Glutamatergic neuron (in vitro differentiated cells): ENCODE results near the gene ACAP2. TPM values are rescaled to one million over a fixed set of nuclear protein-coding genes. Genes with fewer than 3 reads are reported as not detected.

Source experiments
- DNase-seq: peaks from one replicate; pipeline ENCODE4 v3.0.0; 2022
- H3K27ac Mint-ChIP-seq: one replicate; pipeline ENCODE4 v1.8.0; 2020; ENCODE audit warnings: mild to moderate bottlenecking, mixed read lengths, inconsistent platforms; ENCODE audit not compliant: unreplicated experiment
- H3K27me3 Mint-ChIP-seq: one replicate; pipeline ENCODE4 v1.8.0; 2020; ENCODE audit warnings: mild to moderate bottlenecking, moderate library complexity, mixed read lengths, inconsistent platforms; ENCODE audit not compliant: unreplicated experiment
- H3K36me3 Mint-ChIP-seq: one replicate; pipeline ENCODE4 v1.8.0; 2020; ENCODE audit warnings: mild to moderate bottlenecking, mixed read lengths, inconsistent platforms; ENCODE audit not compliant: unreplicated experiment
- H3K4me1 Mint-ChIP-seq: one replicate; pipeline ENCODE4 v1.8.0; 2020; ENCODE audit warnings: mild to moderate bottlenecking, low read depth, mixed read lengths, inconsistent platforms; ENCODE audit not compliant: unreplicated experiment
- H3K4me3 Mint-ChIP-seq: one replicate; pipeline ENCODE4 v1.8.0; 2020; ENCODE audit warnings: mild to moderate bottlenecking, mixed read lengths, inconsistent platforms; ENCODE audit not compliant: unreplicated experiment
- H3K9me3 Mint-ChIP-seq: one replicate; pipeline ENCODE4 v1.8.0; 2020; ENCODE audit warnings: mild to moderate bottlenecking, moderate library complexity, mixed read lengths, inconsistent platforms; ENCODE audit not compliant: unreplicated experiment
- CTCF ChIP-seq: fragments of 200-600 bp; sonication (generic); IDR thresholded peaks from one replicate; pipeline ENCODE4 v1.5.0; 2021; ENCODE audit not compliant: partially characterized antibody, unreplicated experiment
- total RNA-seq: library from RNA; stranded (reverse); fragmentation: NEBNext Ultra II Directional; extraction: Animal tissue kit (Norgen Biotek cat#: 25700); gene quantifications from one replicate; pipeline ENCODE4 v1.2.1, GENCODE V29; 2021; ENCODE audit not compliant: unreplicated experiment

The ACAP2 gene
- total RNA-seq, 1 donor from 2014 or later = 60.9 TPM

GRCh38 chr3:195450731-195451229, 8.0 kb upstream of the ACAP2 start:
- no peak for TF ChIP-seq CTCF
- Mint-ChIP-seq H3K27ac (no peak overlapping the region), H3K9me3 (peaks cover 7% of the 10 kb centered on the region)

GRCh38 chr3:195448205-195448875, 5.5 kb upstream of the ACAP2 start:
- DNase-seq = no peak
- H3K36me3 Mint-ChIP-seq = peaks cover 4% of the 10 kb centered on the region
- H3K27me3 Mint-ChIP-seq = peaks cover 5% of the 10 kb centered on the region

More at GRCh38 chr3:195450731-195451229, 8.0 kb upstream of the ACAP2 start:
- Mint-ChIP-seq H3K4me3 (no peak overlapping the region), H3K4me1 (no peaks in the 10 kb centered on the region), H3K27me3 (peaks cover 4% of the 10 kb centered on the region), H3K36me3 (peaks cover 4% of the 10 kb centered on the region)
- no peak for DNase-seq

GRCh38 chr3:195447201-195447600, 4.4 kb upstream of the ACAP2 start:
- Mint-ChIP-seq H3K27ac (no peak overlapping the region), H3K4me3 (no peak overlapping the region), H3K4me1 (peaks cover 6% of the 10 kb centered on the region), H3K9me3 (peaks cover 6% of the 10 kb centered on the region), H3K36me3 (peaks cover 4% of the 10 kb centered on the region), H3K27me3 (peaks cover 5% of the 10 kb centered on the region)
- no peak for DNase-seq
- no peak for TF ChIP-seq CTCF

More at GRCh38 chr3:195448205-195448875, 5.5 kb upstream of the ACAP2 start:
- Mint-ChIP-seq H3K27ac (no peak overlapping the region), H3K4me3 (no peak overlapping the region), H3K9me3 (peaks cover 6% of the 10 kb centered on the region), H3K4me1 (peaks cover 5% of the 10 kb centered on the region)
- TF ChIP-seq CTCF = no peak

GRCh38 chr3:195446359-195446758, 3.5 kb upstream of the ACAP2 start:
- H3K27me3 Mint-ChIP-seq = peaks cover 3% of the 10 kb centered on the region
- H3K27ac Mint-ChIP-seq = no peak overlapping the region
- H3K4me3 Mint-ChIP-seq = no peak overlapping the region
- no peak for TF ChIP-seq CTCF
- H3K4me1 Mint-ChIP-seq = peaks cover 6% of the 10 kb centered on the region
- H3K9me3 Mint-ChIP-seq = peaks cover 10% of the 10 kb centered on the region
- no peak for DNase-seq
- H3K36me3 Mint-ChIP-seq = peaks cover 4% of the 10 kb centered on the region

- no peak for DNase-seq
- peaks cover 4% of the 10 kb centered on the region for H3K36me3 Mint-ChIP-seq
- H3K4me1 Mint-ChIP-seq = peaks cover 6% of the 10 kb centered on the region
- no peak overlapping the region for H3K27ac Mint-ChIP-seq
- H3K4me3 Mint-ChIP-seq = no peak overlapping the region
- peaks cover 3% of the 10 kb centered on the region for H3K27me3 Mint-ChIP-seq
- TF ChIP-seq CTCF = no peak
- H3K9me3 Mint-ChIP-seq = peaks cover 8% of the 10 kb centered on the region
Observed at GRCh38 chr3:195445885-195446284, 3.1 kb upstream of the ACAP2 start.
